ENCODE measurements around the gene TBC1D7. TPM values are rescaled to one million over a fixed set of nuclear protein-coding genes. Genes with fewer than 3 reads are reported as not detected.

Gene TBC1D7
- total and polyA plus RNA-seq, 2 donors from 2014 or later = 12.9 to 39.4 TPM

DNA sequence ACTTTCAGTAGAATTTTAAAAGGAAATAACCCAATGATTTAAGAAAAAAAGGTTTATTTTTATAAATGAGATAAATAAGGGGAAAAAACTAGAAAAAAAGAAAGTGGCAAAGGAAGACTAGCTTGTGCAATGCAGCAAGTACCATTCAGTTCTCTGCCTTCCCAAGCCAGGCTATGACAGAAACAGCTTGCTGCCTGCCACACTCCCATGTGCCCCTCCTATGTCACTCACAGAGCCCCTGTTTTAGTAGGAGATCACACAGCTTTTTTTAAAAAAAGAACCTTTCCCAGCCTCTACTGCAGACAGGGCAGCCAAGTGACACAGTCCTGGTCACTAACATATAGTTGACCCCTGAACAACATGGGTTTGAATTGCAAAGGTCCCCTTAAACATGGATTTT, 13.5 kb downstream of the TBC1D7 start:
- no peaks in the 10 kb centered on the region for H3K9me3 ChIP-seq (ENCODE audit: control insufficient read depth in 2 of 3, insufficient read depth in 1 of 3, low read length in 3 of 3)
- intact Hi-C loops (cut with DNase I) = no loop called here
- H3K4me1 ChIP-seq (ENCODE audit: control insufficient read depth in 2 of 3, insufficient read depth in 2 of 3, low read depth in 1 of 3, low read length in 3 of 3) = peaks cover 0 to 23% (median 2%) of the 10 kb centered on the region in 3 donors
- no peak for FAIRE-seq
- H3K27ac ChIP-seq (ENCODE audit: low read depth in 2 of 2, low read length in 2 of 2) = no peak overlapping the region
- H3K4me3 ChIP-seq (ENCODE audit: low read length in 3 of 3) = no peak overlapping the region
- DNase-seq = no peak
- H3K27me3 ChIP-seq (ENCODE audit: control insufficient read depth, insufficient read depth, low read length) = no peaks in the 10 kb centered on the region
- H3K9ac ChIP-seq (ENCODE audit: low read length in 3 of 3) = no peak overlapping the region
- peaks cover 9 to 20% (median 13%) of the 10 kb centered on the region in 3 donors for H3K36me3 ChIP-seq (ENCODE audit: control insufficient read depth in 2 of 3, insufficient read depth in 3 of 3, low read length in 3 of 3)
- TF ChIP-seq, protein P1, sequence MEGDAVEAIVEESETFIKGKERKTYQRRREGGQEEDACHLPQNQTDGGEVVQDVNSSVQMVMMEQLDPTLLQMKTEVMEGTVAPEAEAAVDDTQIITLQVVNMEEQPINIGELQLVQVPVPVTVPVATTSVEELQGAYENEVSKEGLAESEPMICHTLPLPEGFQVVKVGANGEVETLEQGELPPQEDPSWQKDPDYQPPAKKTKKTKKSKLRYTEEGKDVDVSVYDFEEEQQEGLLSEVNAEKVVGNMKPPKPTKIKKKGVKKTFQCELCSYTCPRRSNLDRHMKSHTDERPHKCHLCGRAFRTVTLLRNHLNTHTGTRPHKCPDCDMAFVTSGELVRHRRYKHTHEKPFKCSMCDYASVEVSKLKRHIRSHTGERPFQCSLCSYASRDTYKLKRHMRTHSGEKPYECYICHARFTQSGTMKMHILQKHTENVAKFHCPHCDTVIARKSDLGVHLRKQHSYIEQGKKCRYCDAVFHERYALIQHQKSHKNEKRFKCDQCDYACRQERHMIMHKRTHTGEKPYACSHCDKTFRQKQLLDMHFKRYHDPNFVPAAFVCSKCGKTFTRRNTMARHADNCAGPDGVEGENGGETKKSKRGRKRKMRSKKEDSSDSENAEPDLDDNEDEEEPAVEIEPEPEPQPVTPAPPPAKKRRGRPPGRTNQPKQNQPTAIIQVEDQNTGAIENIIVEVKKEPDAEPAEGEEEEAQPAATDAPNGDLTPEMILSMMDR (IDR thresholded peaks at IDR 0.05; ENCODE audit: borderline replicate concordance, extremely low read depth, insufficient read depth) = no peak

DNA sequence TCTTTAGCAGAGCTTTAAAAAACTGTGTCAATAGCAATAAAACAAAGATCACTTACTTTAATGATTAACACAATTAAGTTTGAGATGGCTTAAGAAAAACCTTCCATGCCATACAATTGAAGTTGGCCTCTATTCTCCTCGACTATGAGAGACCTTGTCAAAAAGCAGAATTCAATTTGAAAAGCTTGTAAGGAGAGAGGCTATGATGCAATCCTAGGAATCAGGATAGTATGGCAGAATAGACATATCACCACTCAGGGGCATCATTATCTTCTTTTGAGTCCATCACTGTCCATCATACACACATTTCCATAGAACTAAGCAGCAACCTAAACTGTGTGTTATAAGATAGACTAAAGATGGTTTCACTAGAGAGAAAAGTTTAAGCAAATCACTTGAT, 17.2 kb downstream of the TBC1D7 start:
- Histone ChIP-seq H3K27ac (ENCODE audit: low read depth in 2 of 2, low read length in 2 of 2) (no peak overlapping the region), H3K4me1 (ENCODE audit: control insufficient read depth in 2 of 3, insufficient read depth in 2 of 3, low read depth in 1 of 3, low read length in 3 of 3) (peaks cover 0 to 36% (median 5%) of the 10 kb centered on the region in 3 donors), H3K9ac (ENCODE audit: low read length in 3 of 3) (no peak overlapping the region), H3K27me3 (ENCODE audit: control insufficient read depth, insufficient read depth, low read length) (no peaks in the 10 kb centered on the region), H3K9me3 (ENCODE audit: control insufficient read depth in 2 of 3, insufficient read depth in 1 of 3, low read length in 3 of 3) (no peaks in the 10 kb centered on the region), H3K36me3 (ENCODE audit: control insufficient read depth in 2 of 3, insufficient read depth in 3 of 3, low read length in 3 of 3) (peaks cover 9 to 16% (median 13%) of the 10 kb centered on the region in 3 donors), H3K4me3 (ENCODE audit: low read length in 3 of 3) (no peak overlapping the region)
- DNase-seq (no peak), FAIRE-seq (no peak)
- TF ChIP-seq, protein P1 (IDR thresholded peaks at IDR 0.05; ENCODE audit: borderline replicate concordance, extremely low read depth, insufficient read depth) = no peak
- intact Hi-C loops (cut with DNase I) = no loop called here

DNA sequence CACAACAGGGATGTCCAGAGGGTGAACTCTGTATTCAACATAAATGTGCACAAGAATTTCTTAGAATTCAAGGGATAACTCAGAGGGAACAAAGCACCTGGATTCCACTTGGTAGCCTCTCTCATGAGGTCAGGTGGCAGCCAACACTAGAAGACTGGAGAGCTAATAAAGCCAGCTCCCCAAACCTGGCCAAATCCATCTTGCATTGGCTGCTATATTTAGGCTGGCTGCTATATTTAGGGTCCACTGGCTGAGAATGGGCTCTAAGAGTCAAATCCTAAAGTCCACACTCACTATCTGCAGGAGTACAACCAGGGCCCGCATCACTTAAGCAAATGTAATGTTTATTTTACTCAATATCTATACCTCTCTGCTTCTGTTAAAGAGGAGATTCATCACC, 20.0 kb downstream of the TBC1D7 start:
- peaks cover 3 to 12% (median 6%) of the 10 kb centered on the region in 3 donors for H3K36me3 ChIP-seq (ENCODE audit: control insufficient read depth in 2 of 3, insufficient read depth in 3 of 3, low read length in 3 of 3)
- intact Hi-C loops (cut with DNase I) = no loop called here
- FAIRE-seq (no peak), DNase-seq (no peak)
- H3K9me3 ChIP-seq (ENCODE audit: control insufficient read depth in 2 of 3, insufficient read depth in 1 of 3, low read length in 3 of 3) = no peaks in the 10 kb centered on the region
- H3K4me1 ChIP-seq (ENCODE audit: control insufficient read depth in 2 of 3, insufficient read depth in 2 of 3, low read depth in 1 of 3, low read length in 3 of 3) = peaks cover 0 to 44% (median 9%) of the 10 kb centered on the region in 3 donors
- H3K9ac ChIP-seq (ENCODE audit: low read length in 3 of 3) = no peak overlapping the region
- H3K27ac ChIP-seq (ENCODE audit: low read depth in 2 of 2, low read length in 2 of 2) = peak overlapping the region in 1 of 2 donors; percentile 9
- H3K4me3 ChIP-seq (ENCODE audit: low read length in 3 of 3) = no peak overlapping the region
- TF ChIP-seq, protein P1 (IDR thresholded peaks at IDR 0.05; ENCODE audit: borderline replicate concordance, extremely low read depth, insufficient read depth) = no peak
- no peaks in the 10 kb centered on the region for H3K27me3 ChIP-seq (ENCODE audit: control insufficient read depth, insufficient read depth, low read length)

DNA sequence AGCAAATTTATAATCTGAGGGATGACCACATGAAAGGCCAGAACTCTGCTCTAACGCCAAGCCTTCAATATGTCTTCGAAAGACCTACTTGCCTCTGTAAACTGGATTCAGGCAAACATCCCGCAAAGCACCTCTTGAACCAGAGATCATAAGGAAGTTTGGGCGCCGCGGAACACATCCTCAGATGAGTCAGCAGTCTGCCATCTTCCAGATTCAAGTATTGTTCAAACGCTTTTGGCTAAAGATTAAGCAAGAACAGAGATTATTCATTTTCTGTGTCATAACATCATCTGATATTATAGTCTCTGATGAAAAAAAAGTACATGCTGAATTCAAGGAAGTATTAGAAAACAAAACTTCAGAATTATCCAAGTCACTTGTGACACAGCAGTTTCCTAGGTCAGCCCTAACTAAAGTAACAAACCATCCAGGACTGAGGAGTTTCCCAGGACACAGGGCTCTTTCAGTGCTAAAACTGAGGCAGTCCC, 20.8 kb downstream of the TBC1D7 start:
- Histone ChIP-seq H3K36me3 (ENCODE audit: control insufficient read depth in 2 of 3, insufficient read depth in 3 of 3, low read length in 3 of 3) (peaks cover 3 to 12% (median 6%) of the 10 kb centered on the region in 3 donors), H3K4me3 (ENCODE audit: low read length in 3 of 3) (no peak overlapping the region), H3K27me3 (ENCODE audit: control insufficient read depth, insufficient read depth, low read length) (no peaks in the 10 kb centered on the region), H3K4me1 (ENCODE audit: control insufficient read depth in 2 of 3, insufficient read depth in 2 of 3, low read depth in 1 of 3, low read length in 3 of 3) (peaks cover 0 to 52% (median 11%) of the 10 kb centered on the region in 3 donors), H3K27ac (ENCODE audit: low read depth in 2 of 2, low read length in 2 of 2) (peak overlapping the region in 1 of 2 donors; percentile 9), H3K9me3 (ENCODE audit: control insufficient read depth in 2 of 3, insufficient read depth in 1 of 3, low read length in 3 of 3) (no peaks in the 10 kb centered on the region), H3K9ac (ENCODE audit: low read length in 3 of 3) (no peak overlapping the region)
- intact Hi-C loops (cut with DNase I) = no loop called here
- FAIRE-seq (no peak), DNase-seq (no peak)
- TF ChIP-seq, protein P1 (IDR thresholded peaks at IDR 0.05; ENCODE audit: borderline replicate concordance, extremely low read depth, insufficient read depth) = no peak

Measured in kidney (tissue), 14 donors.